PFSK-1 (cell line): ENCODE results near the gene MINK1.

Source experiments
- FOXP2 ChIP-seq: optimal IDR thresholded peaks from 2 replicates; pipeline ENCODE3; 2011; ENCODE audit warnings: borderline replicate concordance, control low read depth, inconsistent platforms; ENCODE audit not compliant: insufficient read depth; ENCODE audit errors: extremely low read length, extremely low read depth
- POLR2AphosphoS5 ChIP-seq: IDR thresholded peaks from 2 replicates; pipeline ENCODE4 v1.6.1; 2012; ENCODE audit warnings: low read depth, mild to moderate bottlenecking, control low read depth, low read length, moderate library complexity
- SIN3A ChIP-seq: IDR thresholded peaks from 2 replicates; pipeline ENCODE4 v1.6.1; 2012; ENCODE audit warnings: mild to moderate bottlenecking, low read length, moderate library complexity, borderline replicate concordance; ENCODE audit not compliant: insufficient read depth
- TAF1 ChIP-seq: IDR thresholded peaks from 2 replicates; pipeline ENCODE4 v1.6.1; 2012; ENCODE audit warnings: low read length, control low read depth, borderline replicate concordance; ENCODE audit not compliant: insufficient read depth
- TF ChIP-seq, protein P1 (sequence below), 2 experiments: IDR thresholded peaks; 2 replicates each; pipeline versions ENCODE4 v1.6.1 to v1.8.0; 2011 to 2012; ENCODE audit warnings: low read depth in 2 of 2, low read length in 2 of 2, control low read depth in 1 of 2, inconsistent platforms in 1 of 2, mild to moderate bottlenecking in 1 of 2, moderate library complexity in 1 of 2; ENCODE audit not compliant: insufficient read depth in 1 of 2

MINK1 gene

DNA sequence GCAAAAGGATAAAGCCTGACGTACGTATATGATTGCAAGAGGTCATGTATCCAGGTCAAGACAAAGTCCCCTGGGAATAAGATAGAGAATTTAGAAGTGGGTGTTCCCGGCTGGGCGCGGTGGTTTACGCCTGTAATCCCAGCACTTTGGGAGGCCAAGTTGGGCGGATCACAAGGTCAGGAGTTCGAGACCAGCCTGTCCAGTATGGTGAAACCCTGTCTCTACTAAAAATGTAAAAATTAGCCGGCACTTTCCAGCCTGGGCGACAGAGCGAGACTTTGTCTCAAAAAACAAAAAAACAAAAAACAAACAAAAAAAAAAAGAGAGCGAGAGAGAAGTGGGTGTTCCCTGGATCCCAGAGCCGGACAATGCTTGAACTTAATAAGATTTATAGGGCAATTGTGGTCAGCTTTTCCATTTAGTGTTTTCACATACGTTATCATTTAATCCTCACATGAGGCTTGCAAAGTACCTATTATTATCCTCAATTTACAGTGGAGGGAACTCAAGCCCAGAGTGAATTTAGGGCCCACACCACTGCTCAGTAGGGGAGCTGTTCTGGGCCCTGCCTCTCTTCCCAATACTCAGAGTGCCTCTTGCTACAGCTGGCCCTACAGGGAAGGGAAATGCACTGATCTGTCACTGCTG, 44.9 kb upstream of the MINK1 start:
- TF ChIP-seq TAF1 (0 out of 2 replicates have a peak, but pooled peaks have one; percentile 31), FOXP2 (no peak), SIN3A (no peak), POLR2AphosphoS5 (0 out of 2 replicates have a peak, but pooled peaks have one; percentile 22)
- TF ChIP-seq, protein P1, sequence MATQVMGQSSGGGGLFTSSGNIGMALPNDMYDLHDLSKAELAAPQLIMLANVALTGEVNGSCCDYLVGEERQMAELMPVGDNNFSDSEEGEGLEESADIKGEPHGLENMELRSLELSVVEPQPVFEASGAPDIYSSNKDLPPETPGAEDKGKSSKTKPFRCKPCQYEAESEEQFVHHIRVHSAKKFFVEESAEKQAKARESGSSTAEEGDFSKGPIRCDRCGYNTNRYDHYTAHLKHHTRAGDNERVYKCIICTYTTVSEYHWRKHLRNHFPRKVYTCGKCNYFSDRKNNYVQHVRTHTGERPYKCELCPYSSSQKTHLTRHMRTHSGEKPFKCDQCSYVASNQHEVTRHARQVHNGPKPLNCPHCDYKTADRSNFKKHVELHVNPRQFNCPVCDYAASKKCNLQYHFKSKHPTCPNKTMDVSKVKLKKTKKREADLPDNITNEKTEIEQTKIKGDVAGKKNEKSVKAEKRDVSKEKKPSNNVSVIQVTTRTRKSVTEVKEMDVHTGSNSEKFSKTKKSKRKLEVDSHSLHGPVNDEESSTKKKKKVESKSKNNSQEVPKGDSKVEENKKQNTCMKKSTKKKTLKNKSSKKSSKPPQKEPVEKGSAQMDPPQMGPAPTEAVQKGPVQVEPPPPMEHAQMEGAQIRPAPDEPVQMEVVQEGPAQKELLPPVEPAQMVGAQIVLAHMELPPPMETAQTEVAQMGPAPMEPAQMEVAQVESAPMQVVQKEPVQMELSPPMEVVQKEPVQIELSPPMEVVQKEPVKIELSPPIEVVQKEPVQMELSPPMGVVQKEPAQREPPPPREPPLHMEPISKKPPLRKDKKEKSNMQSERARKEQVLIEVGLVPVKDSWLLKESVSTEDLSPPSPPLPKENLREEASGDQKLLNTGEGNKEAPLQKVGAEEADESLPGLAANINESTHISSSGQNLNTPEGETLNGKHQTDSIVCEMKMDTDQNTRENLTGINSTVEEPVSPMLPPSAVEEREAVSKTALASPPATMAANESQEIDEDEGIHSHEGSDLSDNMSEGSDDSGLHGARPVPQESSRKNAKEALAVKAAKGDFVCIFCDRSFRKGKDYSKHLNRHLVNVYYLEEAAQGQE (IDR thresholded peaks at IDR 0.05; ENCODE audit: insufficient read depth in 1 of 2, low read depth in 2 of 2, low read length in 2 of 2) = no peak

DNA sequence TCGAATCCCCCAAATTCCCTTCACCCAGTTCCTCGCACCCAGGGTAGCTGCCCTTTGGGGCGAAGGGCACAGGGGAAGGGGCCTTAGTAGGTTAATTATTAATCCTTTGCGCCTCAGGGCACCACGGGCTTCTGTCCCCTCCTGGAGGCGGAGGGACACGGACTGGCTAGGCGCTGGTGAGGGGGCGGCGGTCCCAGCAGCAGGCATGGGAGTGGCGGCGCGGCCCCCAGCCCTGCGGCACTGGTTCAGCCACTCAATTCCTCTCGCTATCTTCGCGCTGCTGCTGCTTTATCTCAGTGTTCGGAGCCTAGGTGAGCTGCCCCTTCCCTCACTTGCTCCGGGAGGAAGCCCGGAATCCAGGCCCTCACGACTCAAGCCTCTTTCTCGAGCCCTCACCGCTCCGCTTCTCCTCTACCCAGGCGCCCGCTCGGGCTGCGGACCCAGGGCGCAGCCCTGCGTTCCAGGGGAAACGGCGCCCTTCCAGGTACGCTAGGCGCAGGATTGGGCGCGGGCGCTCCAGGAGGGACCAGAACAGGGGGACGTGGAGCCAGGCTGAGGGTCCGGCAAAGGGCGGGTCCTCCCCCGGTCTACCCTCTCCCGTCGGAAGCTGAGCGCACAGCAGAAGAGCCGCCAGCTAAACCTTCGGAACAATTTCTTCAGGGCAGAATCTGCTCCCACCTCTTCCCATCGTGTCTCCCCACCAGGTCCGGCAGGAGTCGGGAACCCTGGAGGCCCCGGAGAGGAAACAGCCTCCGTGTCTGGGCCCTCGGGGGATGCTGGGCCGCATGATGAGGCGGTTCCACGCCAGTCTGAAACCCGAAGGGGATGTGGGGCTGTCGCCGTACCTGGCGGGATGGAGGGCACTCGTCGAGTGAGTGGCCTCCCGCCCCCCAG, 44.1 kb upstream of the MINK1 start, which contains the start of gene GLTPD2:
TSS of gene GLTPD2 (plus strand) at position 158 of the 894 bp plus-strand sequence. CDS start at position 206, 48 bp downstream.
- no peak for TF ChIP-seq POLR2AphosphoS5
- TF ChIP-seq TAF1 = no peak
- TF ChIP-seq, protein P1 (IDR thresholded peaks at IDR 0.05; ENCODE audit: insufficient read depth in 1 of 2, low read depth in 2 of 2, low read length in 2 of 2) = no peak
- no peak for TF ChIP-seq FOXP2
- TF ChIP-seq SIN3A = no peak

DNA sequence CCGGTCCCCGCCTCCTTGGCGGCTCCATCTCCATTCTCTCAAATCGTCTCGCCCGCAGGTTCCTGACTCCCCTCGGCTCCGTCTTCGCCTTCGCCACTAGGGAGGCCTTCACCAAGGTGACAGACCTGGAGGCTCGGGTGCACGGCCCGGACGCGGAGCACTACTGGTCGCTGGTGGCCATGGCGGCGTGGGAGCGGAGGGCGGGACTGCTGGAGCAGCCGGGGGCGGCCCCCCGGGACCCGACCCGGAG, 43.5 kb upstream of the MINK1 start:
- peak; percentile 47; the same call in 1 of the 2 replicates for TF ChIP-seq TAF1
- no peak for TF ChIP-seq SIN3A

DNA sequence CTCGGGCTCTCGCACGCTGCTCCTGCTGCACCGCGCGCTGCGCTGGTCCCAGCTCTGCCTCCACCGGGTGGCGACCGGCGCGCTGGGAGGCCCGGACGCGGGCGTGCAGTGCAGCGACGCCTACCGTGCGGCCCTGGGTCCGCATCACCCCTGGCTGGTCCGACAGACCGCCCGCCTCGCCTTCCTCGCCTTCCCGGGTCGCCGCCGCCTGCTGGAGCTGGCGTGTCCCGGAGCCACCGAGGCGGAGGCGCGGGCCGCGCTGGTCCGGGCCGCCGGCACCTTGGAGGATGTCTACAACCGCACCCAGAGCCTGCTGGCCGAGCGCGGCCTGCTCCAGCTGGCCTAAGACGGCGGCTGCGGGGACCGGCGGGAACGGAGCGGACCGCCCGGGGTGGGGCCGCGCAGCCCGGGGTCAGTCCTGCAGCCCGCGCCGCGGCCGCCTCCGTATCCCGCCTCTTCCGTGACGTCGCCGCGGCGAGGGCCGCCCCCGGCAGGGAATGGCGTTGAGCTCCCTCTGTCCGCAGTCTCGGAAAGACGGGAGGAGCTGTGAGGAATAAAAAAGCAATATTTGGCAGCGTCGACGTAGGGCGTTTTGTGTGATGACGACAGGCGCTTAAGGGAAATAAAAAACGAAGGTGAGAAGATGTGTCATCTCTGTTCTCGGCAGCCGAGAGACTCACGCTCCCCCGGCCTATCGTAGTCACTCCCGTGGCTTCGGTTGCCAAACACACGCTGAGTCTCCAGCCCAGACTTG, 43.0 kb upstream of the MINK1 start:
- TF ChIP-seq SIN3A (peak; percentile 33; the same call in 1 of the 2 replicates), FOXP2 (peak; percentile 97), POLR2AphosphoS5 (peak; percentile 69; the same call in 1 of the 2 replicates), TAF1 (peak; percentile 14; the same call in 1 of the 2 replicates)
- TF ChIP-seq, protein P1 (IDR thresholded peaks at IDR 0.05; ENCODE audit: insufficient read depth in 1 of 2, low read depth in 2 of 2, low read length in 2 of 2) = no peak

DNA sequence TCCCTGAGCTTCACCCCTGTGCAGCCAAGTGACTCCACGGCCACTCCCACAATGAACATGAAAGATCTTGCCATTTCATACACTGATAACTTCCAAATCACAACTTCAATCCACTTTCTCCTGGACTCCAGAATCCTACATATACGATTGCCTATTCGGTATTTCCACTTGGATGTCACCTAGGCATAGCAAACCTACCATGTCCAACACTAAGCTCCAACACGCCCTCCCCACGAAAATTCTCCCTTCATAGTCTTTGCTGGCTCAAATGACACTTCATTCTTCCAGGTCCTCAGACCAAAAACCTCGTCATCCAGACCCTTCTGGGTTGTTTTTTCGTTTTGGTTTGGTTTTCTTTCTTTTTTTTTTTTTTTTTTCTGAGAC, 42.4 kb upstream of the MINK1 start:
- no peak for TF ChIP-seq TAF1
- TF ChIP-seq, protein P1 (IDR thresholded peaks at IDR 0.05; ENCODE audit: insufficient read depth in 1 of 2, low read depth in 2 of 2, low read length in 2 of 2) = no peak
- no peak for TF ChIP-seq SIN3A
- no peak for TF ChIP-seq FOXP2
- TF ChIP-seq POLR2AphosphoS5 = no peak
